ENCODE results near the gene MEPCE. TPM values are rescaled to one million over a fixed set of nuclear protein-coding genes. Genes with fewer than 3 reads are reported as not detected.
A peak's percentile ranks its signal among the peaks of the same experiment; 100 is the strongest.

The MEPCE gene
- total and polyA plus RNA-seq, 10 of the 15 experiments (the other 5 are each of a cell fraction or from before 2014, with no cell fraction given) = 8.2 to 48.0 (median 22.1) TPM

- TF ChIP-seq CUX1 (IDR thresholded peaks at IDR 0.05; ENCODE audit: insufficient replicate concordance, low read depth, low read length) (no peak), MYC (IDR thresholded peaks at IDR 0.05; ENCODE audit: insufficient read depth, insufficient read length, insufficient replicate concordance, low read length, severe bottlenecking) (peak; percentile 25), SIX5 (IDR thresholded peaks at IDR 0.05; ENCODE audit: low read depth, low read length, severe bottlenecking) (no peak), IKZF1 (conservative IDR thresholded peaks at IDR 0.05) (peak; percentile 61; the same call in 1 of the 2 replicates), BACH1 (IDR thresholded peaks at IDR 0.05; ENCODE audit: borderline replicate concordance) (peak; percentile 55; the same call in 1 of the 2 replicates), ETV6 (conservative IDR thresholded peaks at IDR 0.05 in 1 of 2, IDR thresholded peaks at IDR 0.05 in 1 of 2; ENCODE audit: borderline replicate concordance in 1 of 2, low read depth in 1 of 2) (no peak), ZNF687 (IDR thresholded peaks at IDR 0.05) (0 out of 2 replicates have a peak, but pooled peaks have one; percentile 39), TCF12 (IDR thresholded peaks at IDR 0.05; ENCODE audit: low read depth, low read length) (no peak), MXI1 (IDR thresholded peaks at IDR 0.05; ENCODE audit: low read depth, low read length) (0 out of 2 replicates have a peak, but pooled peaks have one; percentile 27), SP1 (IDR thresholded peaks at IDR 0.05; ENCODE audit: low read depth, low read length) (no peak), HDAC2 (IDR thresholded peaks at IDR 0.05) (no peak), HDAC6 (IDR thresholded peaks at IDR 0.05; ENCODE audit: unreplicated experiment) (peak; percentile 77), DPF2 (IDR thresholded peaks at IDR 0.05) (peak; percentile 71; the same call in 1 of the 2 replicates), ZNF384 (IDR thresholded peaks at IDR 0.05; ENCODE audit: borderline replicate concordance, low read depth, low read length) (no peak), KDM1A (IDR thresholded peaks at IDR 0.05; ENCODE audit: borderline replicate concordance) (no peak), ZBED1 (IDR thresholded peaks at IDR 0.05; ENCODE audit: borderline replicate concordance) (no peak), LARP7 (IDR thresholded peaks at IDR 0.05) (peak; percentile 94), NR2F1 (conservative IDR thresholded peaks at IDR 0.05) (0 out of 2 replicates have a peak, but pooled peaks have one; percentile 27)
Measured at GRCh38 chr7:100435401-100436304, 6.0 kb downstream of the MEPCE start (continued).

Data from GM12878 (cell line).